Stomach (tissue), 9 donors: Measurements from ENCODE around the gene ARSI. TPM values are rescaled to one million over a fixed set of nuclear protein-coding genes. Genes with fewer than 3 reads are reported as not detected.
A peak's percentile ranks its signal among the peaks of the same experiment; 100 is the strongest.

Source experiments
- DNase-seq, 2 donors: peaks; one replicate each; pipeline versions ENCODE4 v3.0.0 to v3.0.0-alpha.2; 2013 to 2019
- H3K27ac ChIP-seq, 5 donors: fragments of 200-600 bp in 4 of 5; sonication (generic) in 4 of 5; one replicate each; pipeline ENCODE4 v1.5.1; 2013 to 2019; ENCODE audit warnings: mild to moderate bottlenecking in 1 of 5, moderate library complexity in 1 of 5
- H3K27me3 ChIP-seq, 3 donors: fragments of 200-600 bp; sonication (generic); one replicate each; pipeline ENCODE4 v1.5.1; 2017 to 2019; ENCODE audit warnings: mixed run types in 1 of 3
- H3K36me3 ChIP-seq, 4 donors: fragments of 200-600 bp; sonication (generic); 1 replicate in 3 of 4; 2 replicates in 1 of 4; pipeline ENCODE4 v1.5.1; 2016 to 2019
- H3K4me1 ChIP-seq, 4 donors: fragments of 200-600 bp; sonication (generic); one replicate each; pipeline ENCODE4 v1.5.1; 2016 to 2019
- H3K4me3 ChIP-seq, 4 donors: fragments of 200-600 bp; sonication (generic) in 3 of 4; one replicate each; pipeline ENCODE4 v1.5.1; 2016 to 2019; ENCODE audit warnings: mild to moderate bottlenecking in 1 of 4
- H3K9me3 ChIP-seq, 4 donors: fragments of 200-600 bp; sonication (generic); one replicate each; pipeline ENCODE4 v1.5.1; 2016 to 2019
- EP300 ChIP-seq: sonication (generic); formaldehyde crosslinking; IDR thresholded peaks from one replicate; pipeline ENCODE4 v1.6.1; 2017; ENCODE audit warnings: antibody characterized with exemption
- POLR2A ChIP-seq, 4 donors: fragments of 450-650 bp; IDR thresholded peaks; one replicate each; pipeline ENCODE4 v1.6.1; 2016; ENCODE audit warnings: antibody characterized with exemption in 4 of 4, control low read depth in 2 of 4, mild to moderate bottlenecking in 1 of 4, moderate library complexity in 1 of 4
- POLR2AphosphoS5 ChIP-seq, 3 donors: sonication (generic); formaldehyde crosslinking; IDR thresholded peaks; one replicate each; pipeline ENCODE4 v1.6.1; 2016; ENCODE audit warnings: antibody characterized with exemption in 3 of 3
- WGBS, 5 donors: extraction: QIAGEN DNeasy Blood & Tissue Kit in 3 of 5; methylation state at CpG; one replicate each; pipeline versions ENCODE4 v1.1.5 to v1.1.7; 2013 to 2018; 5-methylcytosine and 5-hydroxymethylcytosine counted together
- intact Hi-C: fragments of 100-400 bp; cut with DNase I; formaldehyde crosslinking; loops from one replicate; pipeline ENCODE4 v1.15.1; 2023; ENCODE audit warnings: low total_unique reads
- polyA plus RNA-seq, 3 donors: library from polyadenylated mRNA; stranded (reverse); fragments of 200-250 nt; gene quantifications; one replicate each; pipeline ENCODE4 v1.2.3, GENCODE V29; 2013
- total RNA-seq, 5 donors: library from RNA; depleted of rRNA; stranded (reverse); fragments of >200 nt; gene quantifications; one replicate each; pipeline versions ENCODE4 v1.1.0 to v1.2.3, GENCODE V29; 2014 to 2016
- TF ChIP-seq, protein P1 (sequence below), 7 experiments: fragments of 450-650 bp in 4 of 7; fragments of 200-600 bp in 3 of 7; sonication (generic) in 3 of 7; IDR thresholded peaks; one replicate each; pipeline ENCODE4 v1.5.1; 2016 to 2019; ENCODE audit warnings: antibody characterized with exemption in 7 of 7, control low read depth in 2 of 7, mild to moderate bottlenecking in 1 of 7
- donor health status: healthy with polysubstance abuse.
- donor health status: Bipolar disorder and iron deficiency.
- donor health status: healthy.

ARSI gene
- total and polyA plus RNA-seq, 8 donors: 0.35 to 7.0 (median 1.7) TPM; not detected in 3

GRCh38 chr5:150271296-150271692, 31.4 kb downstream of the ARSI start:
- Histone ChIP-seq H3K27ac (no peak overlapping the region), H3K9me3 (no peaks in the 10 kb centered on the region), H3K4me3 (no peak overlapping the region), H3K4me1 (peaks cover 0 to 12% (median 9%) of the 10 kb centered on the region in 4 donors), H3K27me3 (peaks cover 0 to 11% (median 0%) of the 10 kb centered on the region in 3 donors), H3K36me3 (no peaks in the 10 kb centered on the region)
- WGBS, 5 donors: 78 to 96% (median 89%) methylated on average over 6 to 8 of the region's 8 CpGs
- intact Hi-C loops: no loop called here
- no peak for DNase-seq
- no peak for TF ChIP-seq POLR2A (IDR thresholded peaks at IDR 0.05)
- TF ChIP-seq EP300: no peak
- TF ChIP-seq POLR2AphosphoS5 (IDR thresholded peaks at IDR 0.05): no peak
- TF ChIP-seq, protein P1, sequence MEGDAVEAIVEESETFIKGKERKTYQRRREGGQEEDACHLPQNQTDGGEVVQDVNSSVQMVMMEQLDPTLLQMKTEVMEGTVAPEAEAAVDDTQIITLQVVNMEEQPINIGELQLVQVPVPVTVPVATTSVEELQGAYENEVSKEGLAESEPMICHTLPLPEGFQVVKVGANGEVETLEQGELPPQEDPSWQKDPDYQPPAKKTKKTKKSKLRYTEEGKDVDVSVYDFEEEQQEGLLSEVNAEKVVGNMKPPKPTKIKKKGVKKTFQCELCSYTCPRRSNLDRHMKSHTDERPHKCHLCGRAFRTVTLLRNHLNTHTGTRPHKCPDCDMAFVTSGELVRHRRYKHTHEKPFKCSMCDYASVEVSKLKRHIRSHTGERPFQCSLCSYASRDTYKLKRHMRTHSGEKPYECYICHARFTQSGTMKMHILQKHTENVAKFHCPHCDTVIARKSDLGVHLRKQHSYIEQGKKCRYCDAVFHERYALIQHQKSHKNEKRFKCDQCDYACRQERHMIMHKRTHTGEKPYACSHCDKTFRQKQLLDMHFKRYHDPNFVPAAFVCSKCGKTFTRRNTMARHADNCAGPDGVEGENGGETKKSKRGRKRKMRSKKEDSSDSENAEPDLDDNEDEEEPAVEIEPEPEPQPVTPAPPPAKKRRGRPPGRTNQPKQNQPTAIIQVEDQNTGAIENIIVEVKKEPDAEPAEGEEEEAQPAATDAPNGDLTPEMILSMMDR (IDR thresholded peaks at IDR 0.05): no peak

GRCh38 chr5:150270541-150271295, 32.0 kb downstream of the ARSI start:
- DNase-seq: no peak
- H3K27me3 ChIP-seq: peaks cover 0 to 11% (median 0%) of the 10 kb centered on the region in 3 donors
- H3K36me3 ChIP-seq: no peaks in the 10 kb centered on the region
- intact Hi-C loops: no loop called here
- no peak overlapping the region for H3K27ac ChIP-seq
- H3K4me3 ChIP-seq: no peak overlapping the region
- H3K4me1 ChIP-seq: peaks cover 0 to 12% (median 9%) of the 10 kb centered on the region in 4 donors
- WGBS, 5 donors: 36 to 55% (median 47%) methylated on average over 11 to 12 of the region's 12 CpGs
- TF ChIP-seq EP300 (no peak), POLR2AphosphoS5 (IDR thresholded peaks at IDR 0.05) (no peak), POLR2A (IDR thresholded peaks at IDR 0.05) (no peak)
- TF ChIP-seq, protein P1 (IDR thresholded peaks at IDR 0.05): no peak
- H3K9me3 ChIP-seq: no peaks in the 10 kb centered on the region

GRCh38 chr5:150266871-150267291, 35.8 kb downstream of the ARSI start:
- H3K4me3 ChIP-seq: no peak overlapping the region
- DNase-seq: peak; percentile 63 to 71
- TF ChIP-seq, protein P1 (IDR thresholded peaks at IDR 0.05): no peak
- no peak for TF ChIP-seq EP300
- no peaks in the 10 kb centered on the region for H3K9me3 ChIP-seq
- no peak overlapping the region for H3K27ac ChIP-seq
- WGBS, 5 donors: 40 to 62% (median 57%) methylated on average over 4 of the region's 4 CpGs
- H3K4me1 ChIP-seq: peaks cover 0 to 25% (median 17%) of the 10 kb centered on the region in 4 donors
- no peaks in the 10 kb centered on the region for H3K27me3 ChIP-seq
- H3K36me3 ChIP-seq: no peaks in the 10 kb centered on the region
- intact Hi-C loops: loop anchor here (10.0 kb wide), 1 partner anchor 158 kb away; no protein-coding TSS in a partner anchor

DNA sequence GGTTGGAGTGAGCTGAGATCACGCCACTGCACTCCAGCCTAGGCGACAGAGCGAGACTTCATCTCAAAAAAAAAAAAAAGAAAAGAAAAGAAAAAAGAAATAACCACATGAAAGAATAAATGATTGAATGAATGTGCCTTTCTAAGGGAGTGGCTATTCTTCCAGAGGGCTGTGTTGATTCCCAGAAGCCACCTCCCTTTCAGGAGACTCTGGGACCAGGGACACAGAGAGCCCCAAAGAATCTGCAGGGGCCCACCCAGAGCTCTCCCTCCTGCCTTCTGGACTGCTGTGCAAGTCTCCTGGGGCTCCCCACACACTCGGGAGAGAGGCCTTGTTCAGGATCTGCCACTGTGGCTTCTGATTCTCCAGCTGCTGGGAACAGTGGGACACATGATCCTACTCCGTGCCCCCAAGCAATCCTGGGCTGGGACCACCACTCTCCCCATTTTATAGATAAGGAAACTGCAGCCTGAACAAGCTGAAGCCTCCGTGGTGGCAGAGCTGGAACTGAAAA, 36.8 kb downstream of the ARSI start:
- H3K27ac ChIP-seq: no peak overlapping the region
- peaks cover 0 to 25% (median 17%) of the 10 kb centered on the region in 4 donors for H3K4me1 ChIP-seq
- H3K9me3 ChIP-seq: no peaks in the 10 kb centered on the region
- intact Hi-C loops: loop anchor here (10.0 kb wide), 1 partner anchor 159 kb away; no protein-coding TSS in a partner anchor
- H3K36me3 ChIP-seq: no peaks in the 10 kb centered on the region
- TF ChIP-seq EP300 (no peak), POLR2A (IDR thresholded peaks at IDR 0.05) (no peak), POLR2AphosphoS5 (IDR thresholded peaks at IDR 0.05) (no peak)
- H3K27me3 ChIP-seq: no peaks in the 10 kb centered on the region
- no peak for DNase-seq
- whole genome bisulfite sequencing, 5 donors: 71 to 82% (median 78%) methylated on average over 6 of the region's 6 CpGs
- H3K4me3 ChIP-seq: no peak overlapping the region
